ENCODE measurements around the gene MYLK2.

The MYLK2 gene

GRCh38 chr20:31858760-31859083 lies 39.6 kb downstream of the MYLK2 start:
- DNase-seq = no peak

DNA sequence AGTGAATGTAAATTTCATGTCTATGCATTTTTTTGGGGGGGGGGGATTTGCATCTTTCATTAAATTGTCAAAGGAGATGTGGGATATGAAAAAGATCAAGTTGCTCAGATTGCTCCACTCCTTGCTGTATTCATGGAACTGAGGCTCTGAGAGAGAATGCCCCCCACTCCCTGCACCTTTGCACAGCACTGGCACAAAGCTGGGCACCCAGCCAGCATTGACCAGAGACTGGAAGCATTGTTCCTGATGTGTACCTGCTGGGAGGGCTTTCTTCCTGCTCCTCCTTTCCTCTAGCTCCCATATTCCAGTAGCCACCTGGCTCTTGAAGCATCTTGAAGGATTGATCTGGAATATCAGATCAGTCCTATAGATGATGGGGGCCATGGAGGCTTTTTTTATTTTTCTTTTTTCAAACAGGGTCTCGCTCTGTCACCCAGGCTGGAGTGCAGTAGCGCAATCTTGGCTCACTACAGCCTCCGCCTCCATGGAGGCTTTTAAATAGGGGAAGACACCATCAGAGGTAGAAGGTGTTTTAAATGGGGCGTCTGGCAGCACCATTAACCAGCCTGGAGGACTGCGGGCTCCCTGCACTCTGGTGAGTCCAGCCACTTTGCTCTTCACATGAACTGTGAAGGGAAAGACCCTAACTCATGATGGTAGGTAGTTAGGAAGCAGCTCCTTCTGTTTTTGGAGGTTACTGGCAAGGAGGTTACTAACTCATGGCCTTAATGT lies 40.3 kb downstream of the MYLK2 start:
- DNase-seq = no peak

DNA sequence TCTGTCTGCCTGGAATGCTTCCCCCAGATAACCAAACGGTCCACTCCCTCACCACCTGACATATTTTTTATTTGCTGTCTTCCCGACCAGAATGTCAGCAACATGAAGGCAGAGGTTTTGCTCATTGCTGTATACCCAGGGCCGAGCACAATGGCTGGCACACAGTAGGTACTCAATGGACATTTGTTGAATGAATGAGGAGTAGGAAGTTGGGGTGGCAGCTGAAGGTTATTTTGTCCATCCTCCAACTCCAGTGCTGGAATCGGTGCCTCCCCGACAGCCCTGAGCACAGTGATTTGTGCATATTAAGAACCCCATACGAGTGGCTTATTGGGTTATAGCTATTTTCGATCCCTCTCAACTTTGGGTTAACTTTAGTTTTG lies 40.8 kb downstream of the MYLK2 start:
- no peak for DNase-seq

- DNase-seq = peak; percentile 35
Measured at GRCh38 chr20:31860390-31861134, 41.4 kb downstream of the MYLK2 start.

DNA sequence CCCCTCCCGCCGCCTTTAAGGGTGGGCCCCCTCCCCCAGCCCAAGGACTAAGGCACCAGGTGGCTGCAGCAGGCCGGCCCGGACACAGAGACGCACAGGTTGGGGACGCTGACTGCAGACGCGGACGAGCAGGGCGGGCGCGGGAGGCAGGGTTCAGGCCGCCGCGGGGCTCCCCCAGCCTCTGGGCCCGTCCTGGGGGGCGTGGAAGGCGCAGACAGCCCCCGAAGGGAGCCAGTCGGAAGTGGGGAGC lies 41.9 kb downstream of the MYLK2 start:
- DNase-seq = peak; percentile 83

GRCh38 chr20:31861385-31862156 lies 42.4 kb downstream of the MYLK2 start:
- peak; percentile 96 for DNase-seq

DNA sequence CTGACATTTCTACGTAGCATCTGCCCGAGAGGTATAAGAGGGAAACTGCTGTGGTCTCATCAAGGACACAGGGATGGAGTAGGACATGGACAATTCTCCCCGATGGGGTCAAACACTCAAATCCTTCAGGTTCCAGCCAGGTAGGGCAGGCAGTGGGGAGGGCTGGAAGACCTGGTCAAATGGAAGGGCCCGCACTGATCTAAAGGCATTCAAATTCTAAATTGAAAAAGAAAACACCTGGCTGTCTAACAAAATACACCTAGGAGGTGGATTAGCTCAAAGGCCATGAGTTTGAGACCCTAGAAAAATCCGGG lies 43.0 kb downstream of the MYLK2 start:
- DNase-seq = no peak

- no peak for DNase-seq
Measured at GRCh38 chr20:31862506-31862905, 43.4 kb downstream of the MYLK2 start.

DNA sequence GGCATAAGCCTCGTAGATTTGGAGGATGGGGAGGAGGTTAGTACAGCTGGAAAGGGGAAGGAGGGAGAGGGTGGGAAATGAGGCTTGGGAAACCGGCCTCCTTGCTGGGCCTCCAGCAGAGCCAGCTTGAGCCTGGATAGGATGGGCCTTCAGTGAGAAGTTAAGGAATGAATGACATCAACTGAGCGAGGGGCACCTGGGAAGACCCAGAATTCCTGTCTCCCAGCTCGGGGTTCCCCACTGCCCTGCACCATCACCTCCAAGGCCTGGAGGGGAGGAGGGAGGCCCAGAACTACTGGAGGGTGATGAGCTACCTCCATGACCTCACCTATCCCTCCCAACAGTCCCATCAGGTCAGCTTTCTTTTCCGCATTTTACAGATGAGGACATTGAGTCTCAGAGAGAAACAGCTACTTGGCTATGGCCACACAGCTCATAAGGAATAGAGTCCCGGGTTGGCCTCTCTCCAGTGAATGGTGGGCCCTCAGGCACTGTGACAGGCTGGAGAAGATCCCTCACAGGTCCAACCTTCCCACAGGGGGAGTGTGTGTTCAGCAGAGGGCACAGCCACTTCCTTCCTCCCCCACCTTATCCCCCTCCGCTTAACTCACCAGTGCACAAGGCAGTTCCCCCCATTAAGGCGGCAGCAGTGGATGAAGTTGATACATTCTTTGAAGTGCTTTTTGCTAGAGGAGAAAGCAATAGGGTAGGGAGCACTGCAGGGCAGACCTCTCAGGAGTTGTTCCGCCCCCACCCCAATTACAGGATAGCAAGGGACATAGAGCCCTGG lies 44.3 kb downstream of the MYLK2 start:
- DNase-seq = no peak

DNA sequence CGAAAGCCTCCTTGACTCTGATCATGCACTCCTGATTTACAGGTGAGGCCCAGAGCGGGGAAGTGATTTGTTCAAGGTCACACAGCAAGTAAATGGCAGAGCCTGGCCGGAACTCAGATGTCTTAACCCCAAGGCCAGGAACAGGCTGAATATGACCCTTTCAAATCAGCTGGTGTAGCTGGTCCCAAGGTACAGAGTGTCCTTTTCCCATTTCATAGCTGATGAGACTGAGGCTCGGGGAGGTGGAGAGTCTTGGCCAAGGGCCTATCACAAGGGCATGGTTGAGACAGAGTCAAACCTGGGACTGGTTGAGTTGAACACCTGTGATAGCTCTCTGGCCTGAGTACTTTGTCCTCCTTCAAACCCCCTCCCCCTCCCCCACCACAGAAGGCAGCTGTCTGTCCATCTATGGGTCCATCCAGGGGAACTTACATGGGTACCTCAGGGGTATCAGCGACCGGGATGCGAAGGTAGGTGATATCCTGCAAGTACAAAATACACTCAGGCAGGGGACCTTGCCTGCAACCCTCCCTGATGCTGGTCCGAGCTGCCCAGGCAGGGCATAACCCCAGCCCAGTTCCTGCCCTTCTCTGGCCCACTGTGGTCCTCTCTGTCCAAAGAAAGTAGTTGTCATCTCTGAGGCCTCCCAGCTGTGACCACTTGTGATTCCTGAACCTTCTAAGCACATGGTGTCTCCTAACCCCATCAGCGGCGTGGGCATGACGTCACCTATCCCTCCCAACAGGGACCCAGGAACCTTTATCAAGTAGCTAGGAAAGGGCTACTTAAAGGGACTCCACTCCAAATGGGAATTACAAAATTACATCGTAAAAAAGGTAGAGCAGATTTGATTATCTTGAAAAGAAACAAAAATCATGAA lies 45.6 kb downstream of the MYLK2 start:
- DNase-seq = no peak

DNA sequence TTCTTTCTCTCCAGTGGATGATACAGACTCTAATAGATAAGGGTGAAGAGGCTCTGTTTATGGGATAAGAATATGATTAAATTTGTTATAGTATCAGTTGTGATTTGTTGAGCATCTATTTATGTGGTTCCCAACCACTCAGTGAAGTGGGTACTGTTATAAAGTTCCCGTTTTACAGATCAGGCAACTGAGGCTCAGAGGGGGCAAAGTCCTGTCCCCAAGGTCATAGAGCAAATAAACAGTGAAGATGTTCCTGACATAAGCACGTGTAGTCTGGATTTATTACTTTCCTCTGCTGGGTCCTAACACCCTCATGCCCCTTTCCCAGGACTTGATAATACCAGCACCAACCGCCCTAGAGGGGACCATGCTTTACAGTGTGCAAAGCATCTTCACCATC lies 47.1 kb downstream of the MYLK2 start:
- DNase-seq = no peak

- no peak for DNase-seq
Measured at GRCh38 chr20:31868853-31869672, 49.9 kb downstream of the MYLK2 start.

DNA sequence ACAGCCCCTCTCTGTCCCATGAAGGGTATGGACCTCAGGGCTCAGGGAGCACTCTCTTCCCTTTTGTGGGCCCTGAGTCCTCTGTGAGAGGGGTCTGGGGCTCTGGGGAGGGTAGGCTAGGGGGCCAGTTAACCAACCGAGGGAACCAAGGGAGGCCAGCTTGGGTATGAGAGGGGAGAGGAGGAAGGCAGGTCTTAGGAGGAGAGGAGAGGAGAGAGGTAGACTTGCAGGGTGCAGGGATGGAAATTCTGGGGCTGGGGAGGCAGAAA lies 50.5 kb downstream of the MYLK2 start:
- DNase-seq = no peak

DNA sequence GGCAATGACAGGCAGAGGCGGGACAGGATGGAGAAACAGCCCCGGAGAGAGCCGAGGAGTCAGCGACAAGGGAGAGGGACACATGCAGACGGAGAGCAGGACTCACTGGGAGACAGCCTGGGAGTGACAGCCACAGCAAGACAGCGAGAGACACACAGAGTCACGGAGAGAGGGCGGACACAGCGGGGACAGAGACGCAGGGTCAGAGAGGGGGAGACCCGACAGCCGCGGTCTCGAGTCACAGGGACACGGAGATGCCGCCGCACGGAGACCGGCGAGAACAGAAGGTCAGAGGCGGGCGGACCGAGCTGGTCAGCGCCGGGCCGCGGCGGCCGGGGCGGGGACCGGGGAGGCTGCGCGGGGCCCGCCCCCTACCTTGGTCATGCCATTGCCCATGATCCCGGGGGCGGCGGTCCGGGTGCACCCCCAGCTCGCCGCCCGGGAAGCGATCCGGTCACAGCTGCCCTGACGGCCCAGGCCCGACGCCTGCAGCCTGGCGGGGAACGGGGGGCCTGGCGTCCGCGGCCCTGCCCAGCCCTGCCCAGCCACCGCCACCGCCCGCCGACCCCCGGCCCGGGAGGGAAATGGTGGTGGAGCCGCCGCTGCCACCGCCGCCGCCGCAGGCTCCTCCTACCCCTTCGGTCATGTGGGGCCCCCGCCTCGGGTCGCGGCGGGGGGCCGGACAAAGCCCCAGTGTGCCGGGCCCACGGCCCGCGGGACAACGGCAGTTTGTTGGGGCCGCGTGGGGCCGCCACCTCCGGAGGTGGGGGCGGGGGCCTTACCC lies 51.0 kb downstream of the MYLK2 start, which contains the start of the genes DUSP15 and TTLL9:
TSS of gene DUSP15 (minus strand) at position 586 of the 784 bp plus-strand sequence. CDS start at position 396, 190 bp downstream.
TSS of gene TTLL9 (plus strand) at position 693 of the 784 bp plus-strand sequence. CDS start 493 bp downstream, outside the sequence.
- DNase-seq = peak; percentile 77

- DNase-seq = peak; percentile 50
Measured at GRCh38 chr20:31870726-31871617, 51.8 kb downstream of the MYLK2 start.

DNA sequence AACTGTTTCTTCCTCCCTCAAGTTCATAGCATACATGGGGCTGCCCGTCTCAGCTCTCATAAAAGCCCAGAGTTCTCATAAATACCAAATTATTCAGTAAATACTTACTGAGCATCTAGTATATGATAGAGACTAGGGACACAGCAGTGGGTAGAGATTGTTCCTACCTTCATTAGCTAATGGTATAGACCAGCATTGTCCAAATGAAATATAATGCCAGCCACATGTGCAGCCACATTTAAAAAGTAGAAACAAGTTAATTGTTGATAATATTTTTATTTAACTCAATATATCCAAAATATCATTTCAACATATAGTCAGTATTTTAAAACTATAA lies 52.4 kb downstream of the MYLK2 start:
- DNase-seq = no peak

DNA sequence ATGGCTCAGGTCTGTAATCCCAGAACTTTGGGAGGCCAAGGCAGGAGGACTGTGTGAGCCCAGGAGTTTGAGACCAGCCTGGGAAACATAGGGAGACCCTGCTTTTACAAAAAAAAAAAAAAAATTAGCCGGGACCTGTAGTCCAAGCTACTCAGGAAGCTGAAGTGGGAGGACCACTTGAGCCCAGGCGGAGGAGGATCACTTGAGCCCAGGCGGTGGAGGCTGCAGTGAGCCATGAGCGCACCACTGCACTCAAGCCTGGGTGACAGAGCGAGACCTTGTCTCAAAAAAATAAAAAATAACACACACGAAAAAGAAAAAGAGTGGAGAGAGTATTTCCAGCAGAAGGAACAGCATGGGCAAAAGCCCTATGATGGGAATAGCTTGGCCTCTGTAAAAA lies 53.2 kb downstream of the MYLK2 start:
- DNase-seq = no peak

- DNase-seq = no peak
Measured at GRCh38 chr20:31875671-31876070, 56.5 kb downstream of the MYLK2 start.

GRCh38 chr20:31877684-31878083 lies 58.5 kb downstream of the MYLK2 start:
- DNase-seq = no peak
